ENCODE data around the gene KCNG2. TPM values are rescaled to one million over a fixed set of nuclear protein-coding genes. Genes with fewer than 3 reads are reported as not detected.
A peak's percentile ranks its signal among the peaks of the same experiment; 100 is the strongest.

Gene KCNG2
- total RNA-seq, 1 donor from 2014 or later = not detected

GRCh38 chr18:79755496-79756142 is 42.1 kb upstream of the KCNG2 start:
- H3K27me3 Mint-ChIP-seq (ENCODE audit: low read depth) = no peaks in the 10 kb centered on the region
- H3K27ac Mint-ChIP-seq (ENCODE audit: unreplicated experiment) = no peak overlapping the region
- H3K36me3 Mint-ChIP-seq (ENCODE audit: low read depth) = peaks cover 37% of the 10 kb centered on the region
- no peaks in the 10 kb centered on the region for H3K4me1 Mint-ChIP-seq (ENCODE audit: low read depth)
- H3K4me3 Mint-ChIP-seq (ENCODE audit: unreplicated experiment) = no peak overlapping the region
- no peak for TF ChIP-seq CTCF (IDR thresholded peaks at IDR 0.05)
- H3K9me3 Mint-ChIP-seq (ENCODE audit: low read depth) = peaks cover 33% of the 10 kb centered on the region
- no peak for DNase-seq (ENCODE audit: low spot score)

- no peak for TF ChIP-seq CTCF (IDR thresholded peaks at IDR 0.05)
- Mint-ChIP-seq H3K4me1 (ENCODE audit: low read depth) (no peaks in the 10 kb centered on the region), H3K27ac (ENCODE audit: unreplicated experiment) (no peak overlapping the region), H3K27me3 (ENCODE audit: low read depth) (no peaks in the 10 kb centered on the region), H3K4me3 (ENCODE audit: unreplicated experiment) (no peak overlapping the region), H3K36me3 (ENCODE audit: low read depth) (peaks cover 37% of the 10 kb centered on the region), H3K9me3 (ENCODE audit: low read depth) (peaks cover 33% of the 10 kb centered on the region)
- peak; percentile 89 for DNase-seq (ENCODE audit: low spot score)
Measured at GRCh38 chr18:79756143-79756500, 41.6 kb upstream of the KCNG2 start.

DNA sequence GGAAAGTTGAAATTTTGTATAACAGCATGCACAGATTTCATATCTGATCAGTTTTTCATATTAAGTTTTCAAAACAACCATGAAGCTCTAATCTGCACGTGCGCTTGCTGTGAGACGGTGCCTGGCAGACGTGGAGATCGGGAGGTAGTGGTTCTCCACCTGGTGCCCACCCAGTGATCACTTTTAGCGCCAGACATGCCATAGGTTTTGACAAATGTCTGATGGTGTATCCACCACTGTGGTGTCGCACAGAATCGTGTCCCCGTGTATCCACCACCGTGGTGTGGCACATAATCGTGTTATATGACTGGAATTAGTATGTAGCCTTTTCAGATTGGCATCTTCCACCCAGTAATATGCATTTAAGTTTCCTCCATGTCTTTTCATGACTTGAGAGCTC is 40.9 kb upstream of the KCNG2 start:
- no peak for TF ChIP-seq CTCF (IDR thresholded peaks at IDR 0.05)
- H3K36me3 Mint-ChIP-seq (ENCODE audit: low read depth) = peaks cover 37% of the 10 kb centered on the region
- DNase-seq (ENCODE audit: low spot score) = no peak

DNA sequence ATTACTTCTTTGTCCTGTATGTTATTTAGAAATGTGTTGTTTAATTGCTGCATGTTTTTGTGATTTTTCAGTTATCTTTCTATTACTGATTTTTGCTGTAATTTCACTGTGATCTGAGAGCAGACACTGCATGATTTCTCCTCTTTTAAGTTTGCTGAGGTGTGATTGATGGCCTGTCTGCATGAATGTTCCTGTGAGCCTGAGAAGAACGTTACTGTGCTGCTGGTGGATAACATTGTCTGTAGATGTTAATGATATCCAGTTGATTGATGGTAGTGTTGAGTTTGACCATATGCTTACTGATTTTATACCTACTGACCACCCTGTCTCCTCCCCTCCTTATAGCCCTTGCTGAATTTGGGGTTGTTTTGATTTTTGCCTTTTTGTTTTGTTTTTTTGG is 37.4 kb upstream of the KCNG2 start:
- H3K9me3 Mint-ChIP-seq (ENCODE audit: low read depth) = peaks cover 50% of the 10 kb centered on the region

More for the DNA sequence above, 40.9 kb upstream of the KCNG2 start:
- no peak overlapping the region for H3K27ac Mint-ChIP-seq (ENCODE audit: unreplicated experiment)
- H3K9me3 Mint-ChIP-seq (ENCODE audit: low read depth) = peaks cover 37% of the 10 kb centered on the region
- H3K27me3 Mint-ChIP-seq (ENCODE audit: low read depth) = no peaks in the 10 kb centered on the region
- H3K4me3 Mint-ChIP-seq (ENCODE audit: unreplicated experiment) = no peak overlapping the region
- no peaks in the 10 kb centered on the region for H3K4me1 Mint-ChIP-seq (ENCODE audit: low read depth)

GRCh38 chr18:79760881-79761280 is 36.9 kb upstream of the KCNG2 start:
- no peak for DNase-seq (ENCODE audit: low spot score)
- H3K27me3 Mint-ChIP-seq (ENCODE audit: low read depth) = peaks cover 3% of the 10 kb centered on the region

More for the DNA sequence above, 37.4 kb upstream of the KCNG2 start:
- Mint-ChIP-seq H3K27me3 (ENCODE audit: low read depth) (no peaks in the 10 kb centered on the region), H3K36me3 (ENCODE audit: low read depth) (peaks cover 25% of the 10 kb centered on the region), H3K4me3 (ENCODE audit: unreplicated experiment) (no peak overlapping the region), H3K4me1 (ENCODE audit: low read depth) (no peaks in the 10 kb centered on the region), H3K27ac (ENCODE audit: unreplicated experiment) (no peak overlapping the region)
- DNase-seq (ENCODE audit: low spot score) = no peak
- TF ChIP-seq CTCF (IDR thresholded peaks at IDR 0.05) = no peak

More at GRCh38 chr18:79760881-79761280, 36.9 kb upstream of the KCNG2 start:
- Mint-ChIP-seq H3K9me3 (ENCODE audit: low read depth) (peaks cover 50% of the 10 kb centered on the region), H3K36me3 (ENCODE audit: low read depth) (peaks cover 23% of the 10 kb centered on the region), H3K4me3 (ENCODE audit: unreplicated experiment) (no peak overlapping the region), H3K4me1 (ENCODE audit: low read depth) (no peaks in the 10 kb centered on the region), H3K27ac (ENCODE audit: unreplicated experiment) (no peak overlapping the region)
- TF ChIP-seq CTCF (IDR thresholded peaks at IDR 0.05) = no peak

All from chondrocyte (in vitro differentiated cells).